Heart left ventricle (tissue), 13 donors: Measurements from ENCODE around the gene GAPDH.

Experiments
- POLR2A ChIP-seq, 2 donors: fragments of 450-650 bp; IDR thresholded peaks; one replicate each; pipeline ENCODE4 v1.6.1; 2017; ENCODE audit warnings: antibody characterized with exemption in 2 of 2, mild to moderate bottlenecking in 2 of 2, moderate library complexity in 2 of 2
- TF ChIP-seq, protein P1 (sequence below), 12 donors: fragments of 200-600 bp; sonication (generic) in 4 of 12; IDR thresholded peaks; one replicate each; pipeline versions ENCODE4 v1.5.0 to v1.8.0; 2018 to 2022; ENCODE audit warnings: antibody characterized with exemption in 12 of 12, mild to moderate bottlenecking in 5 of 12
- donor health status: ischemic (EF 13 %, LVEDD 7.1; RV severe dilation, severe dysfunction).
- donor health status: DM: no; HTN: yes; CAD: no.
- donor health status: DM: no; HTN: no; CAD: no.
- donor health status: ischemic (EF 25% LVEDD 6.9; RV normal size, moderate dysfunction).
- donor health status: ischemic (EF 25% LVEDD 5.7; RV mildly dilated, moderate dysfunction).
- donor health status: ischemic (EF 35%, LVEDD 5.7; RV mildly dilated, moderate dysfunction).
- donor health status: nonischemic (EF 11% LVEDD 7.7; RV severe dilation, severe dysfunction).
- donor health status: DM: yes; HTN: yes; CAD: no.
- donor health status: PGD.
- donor health status: ischemic (EF 29% LVEDD 5.4; RV normal size, mild dysfunction).
- donor health status: nonischemic (EF 23%, LVEDD 6.1; RV moderate dilation, normal function).

DNA sequence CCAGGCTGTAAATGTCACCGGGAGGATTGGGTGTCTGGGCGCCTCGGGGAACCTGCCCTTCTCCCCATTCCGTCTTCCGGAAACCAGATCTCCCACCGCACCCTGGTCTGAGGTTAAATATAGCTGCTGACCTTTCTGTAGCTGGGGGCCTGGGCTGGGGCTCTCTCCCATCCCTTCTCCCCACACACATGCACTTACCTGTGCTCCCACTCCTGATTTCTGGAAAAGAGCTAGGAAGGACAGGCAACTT lies 1.3 kb downstream of the GAPDH start:
- TF ChIP-seq, protein P1, sequence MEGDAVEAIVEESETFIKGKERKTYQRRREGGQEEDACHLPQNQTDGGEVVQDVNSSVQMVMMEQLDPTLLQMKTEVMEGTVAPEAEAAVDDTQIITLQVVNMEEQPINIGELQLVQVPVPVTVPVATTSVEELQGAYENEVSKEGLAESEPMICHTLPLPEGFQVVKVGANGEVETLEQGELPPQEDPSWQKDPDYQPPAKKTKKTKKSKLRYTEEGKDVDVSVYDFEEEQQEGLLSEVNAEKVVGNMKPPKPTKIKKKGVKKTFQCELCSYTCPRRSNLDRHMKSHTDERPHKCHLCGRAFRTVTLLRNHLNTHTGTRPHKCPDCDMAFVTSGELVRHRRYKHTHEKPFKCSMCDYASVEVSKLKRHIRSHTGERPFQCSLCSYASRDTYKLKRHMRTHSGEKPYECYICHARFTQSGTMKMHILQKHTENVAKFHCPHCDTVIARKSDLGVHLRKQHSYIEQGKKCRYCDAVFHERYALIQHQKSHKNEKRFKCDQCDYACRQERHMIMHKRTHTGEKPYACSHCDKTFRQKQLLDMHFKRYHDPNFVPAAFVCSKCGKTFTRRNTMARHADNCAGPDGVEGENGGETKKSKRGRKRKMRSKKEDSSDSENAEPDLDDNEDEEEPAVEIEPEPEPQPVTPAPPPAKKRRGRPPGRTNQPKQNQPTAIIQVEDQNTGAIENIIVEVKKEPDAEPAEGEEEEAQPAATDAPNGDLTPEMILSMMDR (IDR thresholded peaks at IDR 0.05): no peak
- TF ChIP-seq POLR2A (IDR thresholded peaks at IDR 0.05): no peak
